ENCODE data around the gene MPI.
"Not testable (repeated sequence)": the region's sequence is repeated elsewhere in the genome, so short reads cannot be mapped to it uniquely, and the experiment has no call there.

The MPI gene

DNA sequence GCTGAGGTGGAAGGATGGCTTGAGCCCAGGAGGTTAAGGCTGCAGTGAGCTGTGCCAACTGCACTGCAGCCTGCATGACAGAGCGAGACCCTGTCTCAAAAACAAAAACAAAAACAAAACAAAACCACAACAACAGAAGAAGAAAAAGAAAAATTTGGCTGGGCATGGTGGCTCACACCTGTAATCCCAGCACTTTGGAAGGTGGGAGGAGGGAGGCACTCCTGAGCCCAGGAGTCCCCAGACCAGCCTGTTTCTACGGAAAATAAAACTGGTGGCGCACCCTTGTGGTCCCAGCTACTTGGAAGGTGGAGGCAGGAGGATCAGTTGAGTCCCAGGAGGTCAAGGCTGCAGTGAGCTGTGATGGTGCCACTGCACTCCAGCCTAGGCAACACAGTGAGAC lies 45.4 kb downstream of the MPI start:
- TF ChIP-seq, protein P1, sequence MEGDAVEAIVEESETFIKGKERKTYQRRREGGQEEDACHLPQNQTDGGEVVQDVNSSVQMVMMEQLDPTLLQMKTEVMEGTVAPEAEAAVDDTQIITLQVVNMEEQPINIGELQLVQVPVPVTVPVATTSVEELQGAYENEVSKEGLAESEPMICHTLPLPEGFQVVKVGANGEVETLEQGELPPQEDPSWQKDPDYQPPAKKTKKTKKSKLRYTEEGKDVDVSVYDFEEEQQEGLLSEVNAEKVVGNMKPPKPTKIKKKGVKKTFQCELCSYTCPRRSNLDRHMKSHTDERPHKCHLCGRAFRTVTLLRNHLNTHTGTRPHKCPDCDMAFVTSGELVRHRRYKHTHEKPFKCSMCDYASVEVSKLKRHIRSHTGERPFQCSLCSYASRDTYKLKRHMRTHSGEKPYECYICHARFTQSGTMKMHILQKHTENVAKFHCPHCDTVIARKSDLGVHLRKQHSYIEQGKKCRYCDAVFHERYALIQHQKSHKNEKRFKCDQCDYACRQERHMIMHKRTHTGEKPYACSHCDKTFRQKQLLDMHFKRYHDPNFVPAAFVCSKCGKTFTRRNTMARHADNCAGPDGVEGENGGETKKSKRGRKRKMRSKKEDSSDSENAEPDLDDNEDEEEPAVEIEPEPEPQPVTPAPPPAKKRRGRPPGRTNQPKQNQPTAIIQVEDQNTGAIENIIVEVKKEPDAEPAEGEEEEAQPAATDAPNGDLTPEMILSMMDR (IDR thresholded peaks at IDR 0.05; ENCODE audit: insufficient read depth, missing control alignments) = peak; percentile 23
- not testable (repeated sequence) for FAIRE-seq; DNase-seq (ENCODE audit: insufficient read length, low spot score)

DNA sequence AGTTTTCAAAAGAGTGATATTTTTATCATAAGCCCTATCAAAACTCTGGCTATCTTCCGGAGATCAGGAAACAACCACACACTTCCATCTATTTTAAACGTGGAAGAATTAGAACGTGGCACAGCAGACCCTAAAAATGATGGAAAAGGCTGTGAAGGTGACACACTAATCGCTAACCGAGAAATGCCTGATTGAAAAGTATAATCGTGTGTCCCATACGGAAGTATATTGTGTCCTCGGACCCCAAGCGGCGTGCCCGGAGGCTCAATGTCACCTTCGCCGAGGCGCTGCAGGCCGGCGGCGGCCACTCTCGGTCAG lies 47.4 kb downstream of the MPI start:
- TF ChIP-seq, protein P1 (IDR thresholded peaks at IDR 0.05; ENCODE audit: insufficient read depth, missing control alignments) = no peak
- DNase-seq (ENCODE audit: insufficient read length, low spot score) (no peak), FAIRE-seq (no peak)

DNA sequence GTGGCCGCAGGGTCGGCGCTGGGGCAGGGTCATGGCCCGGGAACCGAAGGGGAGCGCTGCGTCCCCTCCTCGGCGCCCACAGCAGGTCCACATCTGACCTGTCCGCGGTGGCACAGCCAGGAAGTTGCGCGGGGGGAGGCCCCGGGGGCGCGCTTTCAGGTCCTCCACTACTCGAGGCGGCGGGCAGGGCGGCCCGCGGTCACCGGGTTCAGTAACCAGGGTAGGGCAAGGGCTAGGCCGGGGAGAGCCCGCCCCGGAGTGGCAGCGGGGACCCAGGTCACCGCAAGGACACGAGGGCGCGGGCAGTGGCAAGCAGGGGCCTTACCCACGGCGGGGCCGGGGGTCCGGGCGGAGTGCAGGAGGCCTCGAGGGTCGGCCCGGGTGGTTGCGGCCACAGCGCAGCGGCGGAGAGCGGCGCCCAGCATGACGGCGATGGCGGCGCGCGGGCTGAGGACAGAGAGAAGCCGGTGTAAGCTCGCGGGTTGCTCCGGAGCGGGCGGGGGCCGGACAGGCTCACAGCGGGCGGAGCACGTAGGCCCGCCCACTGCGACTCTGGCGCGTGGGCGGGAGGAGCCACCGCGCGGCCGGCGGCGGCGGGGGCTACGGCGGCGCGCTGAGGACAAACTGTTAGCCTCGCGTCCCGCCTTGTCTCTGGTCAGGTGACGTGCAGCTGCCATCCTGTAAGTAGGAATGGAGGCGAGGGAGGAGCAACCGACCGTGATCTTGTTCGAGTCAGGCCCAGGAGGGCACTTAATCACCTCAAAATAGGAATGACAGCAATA lies 47.9 kb downstream of the MPI start, which contains the start of gene COX5A:
Gene COX5A (minus strand): TSS at position 484 of the 782 bp plus-strand sequence. CDS start 59 bp downstream, at position 425.
- TF ChIP-seq, protein P1 (IDR thresholded peaks at IDR 0.05; ENCODE audit: insufficient read depth, missing control alignments) = no peak
- DNase-seq (ENCODE audit: insufficient read length, low spot score) (no peak), FAIRE-seq (no peak)

DNA sequence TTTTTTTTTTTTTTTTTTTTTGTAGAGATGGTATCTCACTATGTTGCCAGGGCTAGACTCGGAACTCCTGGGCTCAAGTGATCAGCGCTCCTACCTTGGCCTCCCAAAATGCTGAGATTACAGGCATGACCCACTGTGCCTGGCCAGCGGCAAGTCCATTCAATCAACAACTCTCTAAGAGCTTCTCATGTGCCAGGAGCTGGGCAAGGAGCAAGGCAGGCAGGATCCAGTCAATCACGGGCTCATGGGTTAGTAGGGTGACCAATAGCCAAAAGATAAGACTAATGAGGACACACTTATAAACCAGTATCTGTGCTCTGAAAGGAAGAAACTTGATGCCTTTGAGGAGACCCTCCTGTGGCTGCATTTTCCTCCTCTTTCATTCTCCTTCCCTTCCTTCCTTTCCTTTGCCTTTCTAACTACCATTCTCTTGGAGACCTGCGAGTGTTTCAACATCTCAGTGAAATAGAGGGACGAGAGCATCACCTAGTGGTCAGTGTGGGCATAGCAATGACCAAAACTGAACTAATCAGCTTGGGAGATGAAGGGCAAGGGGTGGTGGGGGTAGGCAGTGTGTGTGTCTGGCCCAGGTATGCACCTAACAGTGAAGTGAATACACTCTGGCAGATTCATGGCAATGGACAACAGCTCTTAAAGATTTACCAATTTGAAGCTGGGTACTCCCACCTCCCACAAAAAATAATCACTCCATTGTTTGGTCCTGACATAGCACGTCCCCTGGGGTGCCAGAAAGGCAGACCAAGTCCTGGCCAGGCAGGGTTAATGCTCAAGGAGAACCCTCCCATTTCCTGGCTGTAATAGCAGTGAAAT lies 60.5 kb downstream of the MPI start:
- DNase-seq (ENCODE audit: insufficient read length, low spot score) = peak; percentile 72
- TF ChIP-seq, protein P1 (IDR thresholded peaks at IDR 0.05; ENCODE audit: insufficient read depth, missing control alignments) = peak; percentile 100
- no peak for FAIRE-seq

DNA sequence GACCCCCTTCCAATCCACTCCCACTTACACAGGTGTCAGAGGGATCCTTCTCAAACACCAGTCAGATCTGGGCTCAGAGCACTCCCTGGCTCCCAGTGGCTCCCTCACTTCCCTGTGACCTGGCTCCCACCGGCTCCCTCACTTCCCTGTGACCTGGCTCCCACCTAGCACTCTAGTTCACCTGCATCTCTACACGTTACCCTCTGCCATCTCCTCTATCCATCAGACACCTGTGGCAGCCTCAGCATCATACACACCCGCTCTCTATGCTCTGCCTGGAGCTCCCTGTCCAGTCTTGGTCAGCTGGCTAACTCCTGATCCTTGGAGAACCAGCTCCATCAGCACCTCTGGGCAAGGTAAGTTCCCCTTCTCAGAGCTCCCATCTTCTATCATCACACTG lies 61.2 kb downstream of the MPI start:
- no peak for FAIRE-seq
- DNase-seq (ENCODE audit: insufficient read length, low spot score) = no peak
- TF ChIP-seq, protein P1 (IDR thresholded peaks at IDR 0.05; ENCODE audit: insufficient read depth, missing control alignments) = no peak
